ENCODE data around the gene DOK6.

DNA sequence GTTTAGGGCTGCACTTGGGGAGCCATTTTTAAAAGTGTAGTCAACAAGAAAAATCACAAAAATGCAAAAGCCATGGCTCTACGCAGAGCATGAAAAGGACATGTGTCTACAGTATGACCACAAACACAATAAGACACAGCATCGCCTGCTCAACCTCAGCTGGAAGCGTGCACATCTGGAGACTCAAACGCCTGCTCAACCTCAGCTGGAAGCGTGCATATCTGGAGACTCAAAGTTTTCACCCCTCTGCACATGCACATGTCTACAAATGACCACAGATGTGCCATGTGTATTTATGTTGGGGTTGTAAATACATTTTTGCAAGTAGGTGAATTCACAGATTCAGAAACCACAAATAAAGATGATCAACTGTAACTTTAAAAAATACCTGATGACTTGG, 196.9 kb downstream of the DOK6 start:
- TF ChIP-seq, protein P1, sequence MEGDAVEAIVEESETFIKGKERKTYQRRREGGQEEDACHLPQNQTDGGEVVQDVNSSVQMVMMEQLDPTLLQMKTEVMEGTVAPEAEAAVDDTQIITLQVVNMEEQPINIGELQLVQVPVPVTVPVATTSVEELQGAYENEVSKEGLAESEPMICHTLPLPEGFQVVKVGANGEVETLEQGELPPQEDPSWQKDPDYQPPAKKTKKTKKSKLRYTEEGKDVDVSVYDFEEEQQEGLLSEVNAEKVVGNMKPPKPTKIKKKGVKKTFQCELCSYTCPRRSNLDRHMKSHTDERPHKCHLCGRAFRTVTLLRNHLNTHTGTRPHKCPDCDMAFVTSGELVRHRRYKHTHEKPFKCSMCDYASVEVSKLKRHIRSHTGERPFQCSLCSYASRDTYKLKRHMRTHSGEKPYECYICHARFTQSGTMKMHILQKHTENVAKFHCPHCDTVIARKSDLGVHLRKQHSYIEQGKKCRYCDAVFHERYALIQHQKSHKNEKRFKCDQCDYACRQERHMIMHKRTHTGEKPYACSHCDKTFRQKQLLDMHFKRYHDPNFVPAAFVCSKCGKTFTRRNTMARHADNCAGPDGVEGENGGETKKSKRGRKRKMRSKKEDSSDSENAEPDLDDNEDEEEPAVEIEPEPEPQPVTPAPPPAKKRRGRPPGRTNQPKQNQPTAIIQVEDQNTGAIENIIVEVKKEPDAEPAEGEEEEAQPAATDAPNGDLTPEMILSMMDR (conservative IDR thresholded peaks at IDR 0.05; ENCODE audit: low read depth, low read length): no peak
- no peak for TF ChIP-seq EZH2 (IDR thresholded peaks at IDR 0.05; ENCODE audit: low read length, unreplicated experiment)
